KMS-11 (cell line): ENCODE measurements around the gene TTC3.

Experiments used
- H2AFZ ChIP-seq: fragments of 200-600 bp; sonication (generic); 2 replicates; pipeline ENCODE4 v1.6.1; 2016; ENCODE audit warnings: antibody characterized with exemption, mixed run types, low read depth
- H3K27ac ChIP-seq: fragments of 200-600 bp; sonication (generic); 2 replicates; pipeline ENCODE4 v1.6.1; 2016; ENCODE audit warnings: mild to moderate bottlenecking, mixed run types
- H3K27me3 ChIP-seq: fragments of 200-600 bp; sonication (generic); 2 replicates; pipeline ENCODE4 v1.6.1; 2017; ENCODE audit warnings: mild to moderate bottlenecking, low read depth, mixed run types, moderate library complexity; ENCODE audit not compliant: insufficient read depth
- H3K36me3 ChIP-seq: fragments of 200-600 bp; sonication (generic); 2 replicates; pipeline ENCODE4 v1.6.1; 2017; ENCODE audit warnings: mild to moderate bottlenecking, mixed run types; ENCODE audit not compliant: insufficient read depth
- H3K4me1 ChIP-seq: fragments of 200-600 bp; sonication (generic); 2 replicates; pipeline ENCODE4 v1.6.1; 2016; ENCODE audit warnings: mild to moderate bottlenecking, low read depth, mixed run types; ENCODE audit not compliant: poor library complexity, severe bottlenecking
- H3K4me2 ChIP-seq: fragments of 200-600 bp; sonication (generic); 2 replicates; pipeline ENCODE4 v1.7.0; 2016; ENCODE audit warnings: mild to moderate bottlenecking, mixed run types
- H3K4me3 ChIP-seq: fragments of 200-600 bp; sonication (generic); IDR thresholded peaks from 2 replicates; pipeline ENCODE4 v1.6.1; 2017; ENCODE audit warnings: low read depth, low read length, mixed read lengths; ENCODE audit not compliant: insufficient read depth
- H3K79me2 ChIP-seq: fragments of 200-600 bp; sonication (generic); 2 replicates; pipeline ENCODE4 v1.6.1; 2016; ENCODE audit warnings: low read depth, mixed run types; ENCODE audit not compliant: insufficient read depth
- H3K9ac ChIP-seq: fragments of 200-600 bp; sonication (generic); 2 replicates; pipeline ENCODE4 v1.6.1; 2016; ENCODE audit warnings: mild to moderate bottlenecking, mixed run types
- H4K20me1 ChIP-seq: fragments of 200-600 bp; sonication (generic); 2 replicates; pipeline ENCODE4 v1.6.1; 2016; ENCODE audit warnings: mild to moderate bottlenecking, mixed run types; ENCODE audit not compliant: insufficient read depth
- CTCF ChIP-seq: fragments of 200-600 bp; sonication (generic); conservative IDR thresholded peaks from 2 replicates; pipeline ENCODE4 v1.6.1; 2017; ENCODE audit warnings: low read depth, mild to moderate bottlenecking, antibody characterized with exemption, low read length, moderate library complexity, mixed read lengths

The TTC3 gene

DNA sequence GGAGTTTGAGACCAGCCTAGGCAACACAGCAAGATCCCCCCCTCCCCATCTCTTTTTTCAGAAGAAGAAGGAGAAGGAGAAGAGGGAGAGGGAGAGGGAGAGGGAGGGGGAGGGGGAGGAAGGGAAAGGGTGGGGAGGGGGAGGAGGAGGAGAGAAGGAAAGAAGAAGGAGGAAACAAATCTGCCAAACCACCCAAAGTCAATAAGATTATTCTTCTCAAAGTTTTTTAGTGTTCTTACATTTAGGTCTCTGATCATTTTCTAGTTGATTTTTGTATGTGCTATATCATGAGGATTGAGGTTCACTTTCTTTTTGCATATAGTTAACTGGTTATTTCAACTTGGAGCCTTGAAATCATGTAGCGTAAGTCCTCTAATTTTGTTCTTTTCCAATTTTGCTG is 137.7 kb downstream of the TTC3 start:
- H3K27me3 ChIP-seq: no peaks in the 10 kb centered on the region
- H3K9ac ChIP-seq: no peak overlapping the region
- no peak overlapping the region for H3K4me2 ChIP-seq
- no peak overlapping the region for H2AFZ ChIP-seq
- H3K79me2 ChIP-seq: no peaks in the 10 kb centered on the region
- no peaks in the 10 kb centered on the region for H3K4me1 ChIP-seq
- H4K20me1 ChIP-seq: no peaks in the 10 kb centered on the region
- H3K27ac ChIP-seq: no peak overlapping the region
- H3K36me3 ChIP-seq: no peaks in the 10 kb centered on the region
- no peak overlapping the region for H3K4me3 ChIP-seq
- no peak for TF ChIP-seq CTCF

DNA sequence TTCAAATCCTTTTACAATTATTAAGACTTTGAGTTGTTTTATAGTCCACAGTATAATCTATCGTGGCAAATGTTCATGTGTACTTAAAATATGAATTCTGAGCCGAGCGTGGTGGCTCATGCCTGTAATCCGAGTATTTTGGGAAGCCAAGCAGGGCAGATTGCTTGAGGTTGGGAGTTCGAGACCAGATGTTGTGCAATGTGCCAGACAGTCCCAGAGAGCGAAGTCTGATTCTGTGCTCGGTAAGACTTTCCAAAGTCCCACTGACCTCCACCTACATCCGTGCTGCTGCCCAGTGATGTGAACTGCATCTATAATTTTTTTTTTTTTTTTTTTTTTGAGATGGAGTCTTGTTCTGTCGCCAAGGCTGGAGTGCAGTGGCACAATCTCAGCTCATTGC is 141.9 kb downstream of the TTC3 start:
- Histone ChIP-seq H3K27me3 (no peaks in the 10 kb centered on the region), H3K4me2 (no peak overlapping the region), H3K4me3 (no peak overlapping the region), H4K20me1 (no peaks in the 10 kb centered on the region), H3K27ac (no peak overlapping the region), H3K9ac (no peak overlapping the region), H3K4me1 (peaks cover 4% of the 10 kb centered on the region), H3K36me3 (no peaks in the 10 kb centered on the region), H2AFZ (no peak overlapping the region), H3K79me2 (no peaks in the 10 kb centered on the region)
- TF ChIP-seq CTCF: no peak

DNA sequence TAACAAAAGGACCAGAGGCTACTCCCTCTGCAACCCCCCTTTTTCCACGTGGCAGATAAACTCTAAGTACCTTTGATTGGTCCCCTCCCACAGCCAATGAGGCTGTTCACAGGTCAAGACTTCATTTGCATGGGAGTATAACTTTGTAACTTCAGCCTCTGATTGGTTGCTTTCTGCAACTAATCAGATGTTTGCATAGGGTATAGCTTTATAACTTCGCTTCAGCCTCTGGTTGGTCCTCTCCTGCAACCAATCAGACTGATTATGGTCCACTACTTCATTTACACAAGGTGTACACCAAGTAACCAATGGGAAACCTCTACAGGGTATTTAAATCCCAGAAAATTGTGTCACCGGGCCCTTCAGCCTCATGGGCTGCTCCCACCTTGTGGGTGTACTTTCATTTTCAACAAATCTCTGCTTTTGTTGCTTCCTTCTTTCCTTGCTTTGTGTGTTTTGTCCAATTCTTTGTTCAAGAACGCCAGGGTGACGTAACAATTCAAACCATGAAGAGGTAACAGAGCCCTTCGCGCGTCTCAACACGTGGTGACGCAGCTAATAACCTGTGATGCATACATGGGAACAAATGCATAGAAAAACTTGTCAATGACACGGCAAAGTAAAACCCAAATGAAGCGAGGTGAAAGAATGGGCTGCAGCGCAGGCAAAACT is 146.8 kb downstream of the TTC3 start:
- no peak overlapping the region for H3K4me3 ChIP-seq
- no peaks in the 10 kb centered on the region for H3K27me3 ChIP-seq
- TF ChIP-seq CTCF: no peak
- H3K36me3 ChIP-seq: no peaks in the 10 kb centered on the region
- H4K20me1 ChIP-seq: no peaks in the 10 kb centered on the region
- peak overlapping the region; percentile 81 for H3K4me2 ChIP-seq
- H3K4me1 ChIP-seq: peaks cover 14% of the 10 kb centered on the region
- peak overlapping the region; percentile 80; the same call in 1 of the 2 replicates for H3K27ac ChIP-seq
- peak overlapping the region; percentile 75; the same call in 1 of the 2 replicates for H3K9ac ChIP-seq
- peak overlapping the region; percentile 91 for H2AFZ ChIP-seq
- peaks cover 23% of the 10 kb centered on the region for H3K79me2 ChIP-seq

DNA sequence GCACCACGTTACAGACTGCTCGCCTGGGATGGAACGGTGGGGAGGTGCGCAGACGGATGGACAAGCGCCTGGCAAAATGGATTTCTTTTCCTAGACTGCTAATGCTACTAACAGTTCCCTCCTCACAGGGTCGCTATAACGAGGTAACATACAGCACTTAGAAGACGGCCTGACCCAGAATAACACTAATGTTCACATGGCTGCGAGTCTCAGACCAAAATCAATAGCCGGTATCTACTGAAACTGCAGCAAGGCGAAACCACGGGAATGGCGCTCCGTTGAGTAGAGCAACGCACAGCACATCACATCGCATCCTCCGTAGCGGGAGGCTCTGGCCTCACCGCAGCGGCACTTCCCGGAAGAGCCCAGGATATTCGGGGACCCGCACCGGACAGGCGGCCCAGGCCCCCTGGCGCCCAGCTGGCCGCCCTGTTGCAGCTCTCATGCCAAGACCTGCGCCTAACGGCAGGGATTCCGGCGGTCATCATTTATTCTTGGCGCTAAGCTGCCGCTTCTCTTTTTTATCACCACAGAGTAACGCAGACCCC is 147.5 kb downstream of the TTC3 start:
- peak overlapping the region; percentile 81 for H3K4me2 ChIP-seq
- H3K36me3 ChIP-seq: no peaks in the 10 kb centered on the region
- peak overlapping the region; percentile 80 for H3K27ac ChIP-seq
- peaks cover 29% of the 10 kb centered on the region for H3K79me2 ChIP-seq
- H2AFZ ChIP-seq: peak overlapping the region; percentile 91
- H3K9ac ChIP-seq: peak overlapping the region; percentile 75
- 0 out of 2 replicates have a peak, but pooled peaks have one; percentile 21 for TF ChIP-seq CTCF
- no peaks in the 10 kb centered on the region for H4K20me1 ChIP-seq
- no peaks in the 10 kb centered on the region for H3K27me3 ChIP-seq
- peaks cover 14% of the 10 kb centered on the region for H3K4me1 ChIP-seq
- H3K4me3 ChIP-seq: no peak overlapping the region
